Endothelial cell of umbilical vein (primary cell): ENCODE data around the gene ERBB4. TPM values are rescaled to one million over a fixed set of nuclear protein-coding genes. Genes with fewer than 3 reads are reported as not detected.

Experiments used
- BruUV-seq: library from RNA; stranded (reverse); fragments of 400-500 nt; replicated peaks from 2 replicates; lab custom pipeline; 2021; lab: Mats Ljungman, UMichigan
- CTCF ChIA-PET: fragments of 300-600, 350-600 bp; sonication (Branson Sonifier 250); formaldehyde crosslinking; loops from one replicate; lab custom pipeline; 2021; ENCODE audit warnings: antibody characterized with exemption, inconsistent platforms; lab: Charles Lee
- POLR2A ChIA-PET: fragments of 300-600, 350-600 bp; sonication (Branson Sonifier 250); formaldehyde crosslinking; loops from one replicate; lab custom pipeline; 2021; ENCODE audit warnings: antibody characterized with exemption, inconsistent platforms; lab: Charles Lee
- DNase-seq: peaks from one replicate; pipeline ENCODE4 v3.0.0-alpha.2; 2011; ENCODE audit warnings: low read depth, low spot score
- FAIRE-seq: peaks from 2 replicates; lab custom pipeline; 2011; peaks lifted over from hg19 to GRCh38; lab: Jason Lieb, UNC
- H2AFZ ChIP-seq: 2 replicates; pipeline ENCODE4 v1.6.0; 2012; ENCODE audit warnings: low read depth, low read length, control low read depth, inconsistent platforms
- H3K27ac ChIP-seq: 2 replicates; pipeline ENCODE4 v1.5.1; 2011; ENCODE audit warnings: low read depth, mild to moderate bottlenecking, control low read depth, low read length, moderate library complexity; ENCODE audit not compliant: insufficient read depth
- H3K27me3 ChIP-seq, 2 experiments: 2 replicates each; pipeline versions ENCODE4 v1.6.0 to v1.6.1; 2011; ENCODE audit warnings: low read length in 2 of 2, mixed read lengths in 1 of 2; ENCODE audit not compliant: control insufficient read depth in 2 of 2, insufficient read depth in 2 of 2
- H3K36me3 ChIP-seq, 2 experiments: 2 replicates in 1 of 2; 3 replicates in 1 of 2; pipeline ENCODE4 v1.5.1; 2011; ENCODE audit warnings: low read length in 2 of 2, mild to moderate bottlenecking in 1 of 2, moderate library complexity in 1 of 2; ENCODE audit not compliant: control insufficient read depth in 2 of 2, insufficient read depth in 2 of 2; ENCODE audit errors: extremely low read depth in 1 of 2
- H3K4me1 ChIP-seq: 3 replicates; pipeline ENCODE4 v1.5.1; 2011; ENCODE audit warnings: mild to moderate bottlenecking, low read length; ENCODE audit not compliant: control insufficient read depth, insufficient read depth; ENCODE audit errors: extremely low read depth
- H3K4me2 ChIP-seq: 2 replicates; pipeline ENCODE4 v1.6.1; 2011; ENCODE audit warnings: low read length, control low read depth, mixed read lengths; ENCODE audit not compliant: insufficient read depth
- H3K4me3 ChIP-seq, 3 experiments: fragments of 200-600 bp in 1 of 3; sonication (generic), shearing (Covaris generic) in 1 of 3; replicated peaks in 1 of 3; 2 replicates each; pipeline ENCODE4 v1.5.1; 2011 to 2016; ENCODE audit warnings: control low read depth in 3 of 3, low read length in 3 of 3, mild to moderate bottlenecking in 2 of 3, inconsistent platforms in 1 of 3, low read depth in 1 of 3, moderate library complexity in 1 of 3; ENCODE audit not compliant: insufficient read depth in 1 of 3
- H3K79me2 ChIP-seq: 2 replicates; pipeline ENCODE4 v1.6.0; 2012; ENCODE audit warnings: low read length, inconsistent platforms; ENCODE audit not compliant: control insufficient read depth, insufficient read depth
- H3K9ac ChIP-seq: replicated peaks from 2 replicates; pipeline ENCODE3; 2011; ENCODE audit warnings: low read length, control low read depth; ENCODE audit not compliant: insufficient read depth; ENCODE audit errors: extremely low read depth
- H3K9me1 ChIP-seq: replicated peaks from 3 replicates; pipeline ENCODE4 v1.6.0; 2011; ENCODE audit warnings: mild to moderate bottlenecking, low read length; ENCODE audit not compliant: control insufficient read depth, insufficient read depth; ENCODE audit errors: extremely low read depth
- H3K9me3 ChIP-seq: replicated peaks from 2 replicates; pipeline ENCODE4 v1.5.1; 2012; ENCODE audit warnings: low read length, inconsistent platforms; ENCODE audit not compliant: control insufficient read depth, insufficient read depth
- H4K20me1 ChIP-seq: replicated peaks from 2 replicates; pipeline ENCODE3; 2011; ENCODE audit warnings: mild to moderate bottlenecking, low read length; ENCODE audit not compliant: control insufficient read depth, insufficient read depth; ENCODE audit errors: extremely low read depth
- CTCF ChIP-seq, 2 donors: IDR thresholded peaks; 1 replicate in 1 of 2; 2 replicates in 1 of 2; pipeline ENCODE4 v1.5.1; 2011; ENCODE audit warnings: low read length in 2 of 2, mild to moderate bottlenecking in 2 of 2, moderate library complexity in 2 of 2, control low read depth in 1 of 2, inconsistent platforms in 1 of 2, low read depth in 1 of 2; ENCODE audit not compliant: insufficient read depth in 1 of 2; ENCODE audit errors: extremely low read depth in 1 of 2
- EZH2 ChIP-seq: IDR thresholded peaks from 2 replicates; pipeline ENCODE4 v1.6.1; 2012; ENCODE audit warnings: borderline replicate concordance, low read depth, mild to moderate bottlenecking, moderate library complexity, low read length, inconsistent platforms; ENCODE audit not compliant: severe bottlenecking
- FOS ChIP-seq: IDR thresholded peaks from 2 replicates; pipeline ENCODE4 v1.6.1; 2011; ENCODE audit warnings: mild to moderate bottlenecking, low read length, moderate library complexity, borderline replicate concordance; ENCODE audit not compliant: insufficient read depth
- JUN ChIP-seq: IDR thresholded peaks from 2 replicates; pipeline ENCODE4 v1.6.1; 2011; ENCODE audit warnings: borderline replicate concordance, low read depth; ENCODE audit not compliant: insufficient read length, insufficient read depth
- MAX ChIP-seq: IDR thresholded peaks from 2 replicates; pipeline ENCODE4 v1.6.1; 2011; ENCODE audit not compliant: insufficient read depth, insufficient read length
- MYC ChIP-seq: IDR thresholded peaks from one replicate; pipeline ENCODE4 v1.6.1; 2011; ENCODE audit warnings: mild to moderate bottlenecking, low read depth, low read length
- POLR2A ChIP-seq: IDR thresholded peaks from 2 replicates; pipeline ENCODE4 v1.6.1; 2012; ENCODE audit warnings: low read depth, mild to moderate bottlenecking, control low read depth, low read length
- POLR2AphosphoS5 ChIP-seq: IDR thresholded peaks from 2 replicates; pipeline ENCODE4 v1.6.1; 2012; ENCODE audit warnings: low read depth, mild to moderate bottlenecking, control low read depth, low read length, moderate library complexity; ENCODE audit not compliant: insufficient read depth
- dilution Hi-C: fragments of 300-500 bp; cut with MboI; formaldehyde crosslinking; loops from one replicate; pipeline ENCODE4 v1.15.0; 2019; ENCODE audit warnings: low sequenced_read_pairs; ENCODE audit not compliant: extremely low pct_ligation_motif_present
- intact Hi-C: fragments of 100-400 bp; cut with micrococcal nuclease; formaldehyde crosslinking; loops from one replicate; pipeline ENCODE4 v1.10.0; 2022
- polyA plus RNA-seq, 4 experiments: library from polyadenylated mRNA; depleted of rRNA in 3 of 4; stranded (reverse) in 3 of 4; unstranded in 1 of 4; fragments of >200 nt; gene quantifications; 2 replicates each; pipeline versions ENCODE4 v1.2.1 to v1.2.3, GENCODE V29; 2011 to 2012; ENCODE audit warnings: missing spikeins in 1 of 4
- total RNA-seq: library from RNA; stranded (reverse); gene quantifications from 2 replicates; pipeline ENCODE4 v1.2.3, GENCODE V29; 2021

Gene ERBB4
- total and polyA plus RNA-seq, 2 donors (not counting 3 experiments of a cell fraction or from before 2014, with no cell fraction given) = 0.01 to 0.27 TPM

- dilution Hi-C loops = no loop called here
- Histone ChIP-seq H3K9me3 (no peaks in the 10 kb centered on the region), H3K4me3 (no peak overlapping the region), H3K4me1 (no peaks in the 10 kb centered on the region), H2AFZ (no peak overlapping the region), H3K36me3 (no peaks in the 10 kb centered on the region), H3K79me2 (no peaks in the 10 kb centered on the region), H4K20me1 (no peaks in the 10 kb centered on the region), H3K27ac (no peak overlapping the region), H3K4me2 (no peak overlapping the region), H3K27me3 (no peaks in the 10 kb centered on the region), H3K9me1 (no peaks in the 10 kb centered on the region), H3K9ac (no peak overlapping the region)
- no TSS peak for BruUV-seq
- ChIA-PET CTCF (no interaction called here), POLR2A (no interaction called here)
- DNase-seq = no peak
- intact Hi-C loops = no loop called here
- TF ChIP-seq MAX = no peak
- no peak for TF ChIP-seq MYC
- no peak for TF ChIP-seq EZH2
- TF ChIP-seq JUN = no peak
- no peak for TF ChIP-seq POLR2AphosphoS5
- no peak for TF ChIP-seq POLR2A
- TF ChIP-seq CTCF (IDR thresholded peaks at IDR 0.05; ENCODE audit: extremely low read depth in 1 of 2, insufficient read depth in 1 of 2, low read depth in 1 of 2, low read length in 2 of 2) = no peak
- no peak for TF ChIP-seq FOS
- FAIRE-seq = no peak
These were observed 352.4 kb downstream of the ERBB4 start for GRCh38 chr2:212186166-212186565.
